Regular cardiac myocyte (primary cell): ENCODE data around the gene CCDC138. TPM values are rescaled to one million over a fixed set of nuclear protein-coding genes. Genes with fewer than 3 reads are reported as not detected.

ENCODE experiments used
- total RNA-seq: library from RNA; depleted of rRNA; stranded (reverse); fragments of >200 nt; gene quantifications from 2 replicates; pipeline ENCODE4 v1.2.3, GENCODE V29; 2014

The CCDC138 gene
- total RNA-seq = 7.0 and 9.8 TPM in 2 replicates

GRCh38 chr2:108786354-108787215, at the start of gene CCDC138:
Gene CCDC138, plus strand, starts transcription at chr2:108786771. Its CDS starts 52 bp downstream, at chr2:108786823.

Other genes with a start within 250 kb of the CCDC138 start
- 70.9 and 79.8 TPM in 2 replicates for gene RANBP2, start 67.3 kb upstream of the CCDC138 start, total RNA-seq
- not detected in 2 replicates for gene EDAR, start 202.4 kb downstream of the CCDC138 start, total RNA-seq